ENCODE results near the gene PRRT1.

PRRT1 gene

GRCh38 chr6:32196682-32197616 lies 45.2 kb upstream of the PRRT1 start:
- peak overlapping the region; percentile 11 for H2BK120ac ChIP-seq (ENCODE audit: low read depth, low read length)
- no peak overlapping the region for H3K14ac ChIP-seq (ENCODE audit: low read length in 2 of 2)
- H2AFZ ChIP-seq (ENCODE audit: low read depth, low read length), result no peak overlapping the region
- peak overlapping the region in 1 of 2 experiments; percentile 18 for H2BK12ac ChIP-seq (ENCODE audit: low read length in 2 of 2)
- H3K23ac ChIP-seq (ENCODE audit: low read length in 2 of 2), result no peak overlapping the region
- H3K18ac ChIP-seq (ENCODE audit: low read depth in 1 of 2, low read length in 2 of 2), result peak overlapping the region; percentile 100
- peak overlapping the region; percentile 86 to 95 for H3K4me3 ChIP-seq (ENCODE audit: insufficient read depth in 1 of 2, low read depth in 1 of 2, low read length in 2 of 2)
- H4K91ac ChIP-seq (ENCODE audit: low read length), result peak overlapping the region; percentile 98
- 61% methylated on average over 24 of the region's 28 CpGs for WGBS
- H3K9me3 ChIP-seq (ENCODE audit: control insufficient read depth, low read length), result no peaks in the 10 kb centered on the region
- peak overlapping the region; percentile 39 for H2BK15ac ChIP-seq (ENCODE audit: low read depth, poor library complexity, severe bottlenecking)
- H3K9ac ChIP-seq (ENCODE audit: low read length), result peak overlapping the region; percentile 99
- peak overlapping the region; percentile 58 for H2AK5ac ChIP-seq (ENCODE audit: low read length, severe bottlenecking)
- H4K8ac ChIP-seq (ENCODE audit: low read length), result peak overlapping the region; percentile 94
- H3K27me3 ChIP-seq (ENCODE audit: control insufficient read depth in 1 of 2, insufficient read depth in 1 of 2, low read length in 2 of 2), result peaks cover 6 to 16% of the 10 kb centered on the region in 2 experiments
- peaks cover 0 to under 1% of the 10 kb centered on the region in 2 experiments for H3K36me3 ChIP-seq (ENCODE audit: control insufficient read depth in 1 of 2, insufficient read depth in 2 of 2, low read depth in 1 of 2, low read length in 2 of 2)
- H3K4me2 ChIP-seq (ENCODE audit: low read length, poor library complexity, severe bottlenecking), result peak overlapping the region; percentile 99
- peak overlapping the region; percentile 99 for H3K27ac ChIP-seq (ENCODE audit: low read length, poor library complexity, severe bottlenecking)
- peaks cover 22% of the 10 kb centered on the region for H3K4me1 ChIP-seq (ENCODE audit: control insufficient read depth, insufficient read depth, low read depth, low read length)
- H3K4ac ChIP-seq (ENCODE audit: low read depth in 1 of 2, low read length in 2 of 2), result peak overlapping the region; percentile 20 to 71
- H2BK5ac ChIP-seq (ENCODE audit: low read depth, low read length, poor library complexity, severe bottlenecking), result no peak overlapping the region
- DNase-seq, result peak; percentile 50
- H3K79me1 ChIP-seq (replicated peaks; ENCODE audit: low read length, poor library complexity, severe bottlenecking), result peaks cover 4% of the 10 kb centered on the region

- Histone ChIP-seq H3K79me1 (replicated peaks; ENCODE audit: low read length, poor library complexity, severe bottlenecking) (peaks cover 11% of the 10 kb centered on the region), H3K27me3 (ENCODE audit: control insufficient read depth in 1 of 2, insufficient read depth in 1 of 2, low read length in 2 of 2) (peaks cover 0 to 8% of the 10 kb centered on the region in 2 experiments)
Measured at GRCh38 chr6:32195902-32196681, 44.4 kb upstream of the PRRT1 start.

GRCh38 chr6:32195652-32195901 lies 43.8 kb upstream of the PRRT1 start:
- no peak overlapping the region for H2BK12ac ChIP-seq (ENCODE audit: low read length in 2 of 2)
- H2BK5ac ChIP-seq (ENCODE audit: low read depth, low read length, poor library complexity, severe bottlenecking), result no peak overlapping the region
- no peak overlapping the region for H3K23ac ChIP-seq (ENCODE audit: low read length in 2 of 2)
- no peak overlapping the region for H3K14ac ChIP-seq (ENCODE audit: low read length in 2 of 2)
- no peak overlapping the region for H2BK15ac ChIP-seq (ENCODE audit: low read depth, poor library complexity, severe bottlenecking)
- peaks cover 33% of the 10 kb centered on the region for H3K4me1 ChIP-seq (ENCODE audit: control insufficient read depth, insufficient read depth, low read depth, low read length)
- H4K91ac ChIP-seq (ENCODE audit: low read length), result no peak overlapping the region
- no peak overlapping the region for H2AK5ac ChIP-seq (ENCODE audit: low read length, severe bottlenecking)
- H3K36me3 ChIP-seq (ENCODE audit: control insufficient read depth in 1 of 2, insufficient read depth in 2 of 2, low read depth in 1 of 2, low read length in 2 of 2), result peaks cover 0 to 4% of the 10 kb centered on the region in 2 experiments
- no peak overlapping the region for H3K18ac ChIP-seq (ENCODE audit: low read depth in 1 of 2, low read length in 2 of 2)
- H3K9me3 ChIP-seq (ENCODE audit: control insufficient read depth, low read length), result no peaks in the 10 kb centered on the region
- peaks cover 0 to 2% of the 10 kb centered on the region in 2 experiments for H3K27me3 ChIP-seq (ENCODE audit: control insufficient read depth in 1 of 2, insufficient read depth in 1 of 2, low read length in 2 of 2)
- H3K4me3 ChIP-seq (ENCODE audit: insufficient read depth in 1 of 2, low read depth in 1 of 2, low read length in 2 of 2), result peak overlapping the region; percentile 86 to 95
- no peak overlapping the region for H2BK120ac ChIP-seq (ENCODE audit: low read depth, low read length)
- H3K27ac ChIP-seq (ENCODE audit: low read length, poor library complexity, severe bottlenecking), result no peak overlapping the region
- peaks cover 12% of the 10 kb centered on the region for H3K79me1 ChIP-seq (replicated peaks; ENCODE audit: low read length, poor library complexity, severe bottlenecking)
- no peak overlapping the region for H3K4me2 ChIP-seq (ENCODE audit: low read length, poor library complexity, severe bottlenecking)
- no peak overlapping the region for H4K8ac ChIP-seq (ENCODE audit: low read length)
- H3K9ac ChIP-seq (ENCODE audit: low read length), result peak overlapping the region; percentile 99
- under 1% methylated on average over 25 of the region's 25 CpGs for WGBS
- H3K4ac ChIP-seq (ENCODE audit: low read depth in 1 of 2, low read length in 2 of 2), result no peak overlapping the region
- DNase-seq, result peak; percentile 100
- H2AFZ ChIP-seq (ENCODE audit: low read depth, low read length), result no peak overlapping the region

More at GRCh38 chr6:32195902-32196681, 44.4 kb upstream of the PRRT1 start:
- peak overlapping the region; percentile 99 for H3K9ac ChIP-seq (ENCODE audit: low read length)
- H3K4me2 ChIP-seq (ENCODE audit: low read length, poor library complexity, severe bottlenecking), result peak overlapping the region; percentile 99
- DNase-seq, result peak; percentile 91
- H3K27ac ChIP-seq (ENCODE audit: low read length, poor library complexity, severe bottlenecking), result peak overlapping the region; percentile 99
- peaks cover 0 to 4% of the 10 kb centered on the region in 2 experiments for H3K36me3 ChIP-seq (ENCODE audit: control insufficient read depth in 1 of 2, insufficient read depth in 2 of 2, low read depth in 1 of 2, low read length in 2 of 2)
- H2BK12ac ChIP-seq (ENCODE audit: low read length in 2 of 2), result peak overlapping the region; percentile 16 to 49
- H2AFZ ChIP-seq (ENCODE audit: low read depth, low read length), result peak overlapping the region; percentile 94
- H4K91ac ChIP-seq (ENCODE audit: low read length), result peak overlapping the region; percentile 98
- peaks cover 28% of the 10 kb centered on the region for H3K4me1 ChIP-seq (ENCODE audit: control insufficient read depth, insufficient read depth, low read depth, low read length)
- peak overlapping the region; percentile 86 to 95 for H3K4me3 ChIP-seq (ENCODE audit: insufficient read depth in 1 of 2, low read depth in 1 of 2, low read length in 2 of 2)
- peak overlapping the region; percentile 100 for H3K18ac ChIP-seq (ENCODE audit: low read depth in 1 of 2, low read length in 2 of 2)
- no peaks in the 10 kb centered on the region for H3K9me3 ChIP-seq (ENCODE audit: control insufficient read depth, low read length)
- H2AK5ac ChIP-seq (ENCODE audit: low read length, severe bottlenecking), result peak overlapping the region; percentile 63
- H4K8ac ChIP-seq (ENCODE audit: low read length), result peak overlapping the region; percentile 94
- peak overlapping the region; percentile 86 to 92 for H3K23ac ChIP-seq (ENCODE audit: low read length in 2 of 2)
- peak overlapping the region; percentile 71 for H2BK120ac ChIP-seq (ENCODE audit: low read depth, low read length)
- peak overlapping the region; percentile 39 for H2BK15ac ChIP-seq (ENCODE audit: low read depth, poor library complexity, severe bottlenecking)
- H3K14ac ChIP-seq (ENCODE audit: low read length in 2 of 2), result peak overlapping the region; percentile 68 to 97
- WGBS, result under 1% methylated on average over 46 of the region's 58 CpGs
- H2BK5ac ChIP-seq (ENCODE audit: low read depth, low read length, poor library complexity, severe bottlenecking), result peak overlapping the region; percentile 91
- peak overlapping the region; percentile 98 to 99 for H3K4ac ChIP-seq (ENCODE audit: low read depth in 1 of 2, low read length in 2 of 2)

Measured in mesenchymal stem cell (in vitro differentiated cells and primary cell).